ENCODE results near the gene PTCH2. TPM values are rescaled to one million over a fixed set of nuclear protein-coding genes. Genes with fewer than 3 reads are reported as not detected.

Gene PTCH2
- total and polyA plus RNA-seq, 2 experiments from 2014 or later, result 0.66 to 0.97 TPM

DNA sequence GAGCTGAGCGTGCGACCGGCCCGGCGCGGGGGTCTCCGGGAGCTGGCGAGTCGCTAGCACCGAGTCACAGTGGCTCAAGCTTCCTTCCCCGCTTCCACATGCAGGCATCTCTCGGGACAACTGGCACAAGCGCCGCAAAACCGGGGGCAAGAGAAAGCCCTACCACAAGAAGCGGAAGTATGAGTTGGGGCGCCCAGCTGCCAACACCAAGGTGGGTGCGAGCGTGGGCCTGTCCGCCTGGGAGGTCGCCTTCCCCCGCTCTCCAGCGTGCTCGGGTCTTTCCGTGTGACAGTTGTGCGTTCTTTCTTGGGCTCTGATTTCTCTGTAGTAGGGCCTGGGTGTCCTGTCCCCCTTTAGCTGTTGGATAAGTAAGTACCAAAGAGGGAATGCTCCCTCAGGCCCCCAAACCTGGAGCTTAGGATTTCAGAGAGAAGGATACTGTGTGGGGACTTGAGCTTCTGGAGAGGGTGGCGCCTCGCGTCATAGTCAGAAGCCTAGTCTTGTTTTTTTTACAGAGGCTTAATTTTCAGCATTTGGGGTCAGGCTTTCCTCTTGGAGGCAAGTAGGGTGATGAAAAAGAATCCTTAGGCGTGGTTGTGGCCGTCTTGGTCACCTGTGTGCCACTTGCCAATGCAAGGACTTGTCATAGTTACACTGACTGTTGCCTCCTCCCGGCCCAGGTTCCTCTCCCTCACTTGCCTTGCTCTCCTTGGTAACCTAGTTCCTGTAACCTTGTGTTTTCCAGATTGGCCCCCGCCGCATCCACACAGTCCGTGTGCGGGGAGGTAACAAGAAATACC lies 66.9 kb downstream of the PTCH2 start:
- TF ChIP-seq, protein P1, sequence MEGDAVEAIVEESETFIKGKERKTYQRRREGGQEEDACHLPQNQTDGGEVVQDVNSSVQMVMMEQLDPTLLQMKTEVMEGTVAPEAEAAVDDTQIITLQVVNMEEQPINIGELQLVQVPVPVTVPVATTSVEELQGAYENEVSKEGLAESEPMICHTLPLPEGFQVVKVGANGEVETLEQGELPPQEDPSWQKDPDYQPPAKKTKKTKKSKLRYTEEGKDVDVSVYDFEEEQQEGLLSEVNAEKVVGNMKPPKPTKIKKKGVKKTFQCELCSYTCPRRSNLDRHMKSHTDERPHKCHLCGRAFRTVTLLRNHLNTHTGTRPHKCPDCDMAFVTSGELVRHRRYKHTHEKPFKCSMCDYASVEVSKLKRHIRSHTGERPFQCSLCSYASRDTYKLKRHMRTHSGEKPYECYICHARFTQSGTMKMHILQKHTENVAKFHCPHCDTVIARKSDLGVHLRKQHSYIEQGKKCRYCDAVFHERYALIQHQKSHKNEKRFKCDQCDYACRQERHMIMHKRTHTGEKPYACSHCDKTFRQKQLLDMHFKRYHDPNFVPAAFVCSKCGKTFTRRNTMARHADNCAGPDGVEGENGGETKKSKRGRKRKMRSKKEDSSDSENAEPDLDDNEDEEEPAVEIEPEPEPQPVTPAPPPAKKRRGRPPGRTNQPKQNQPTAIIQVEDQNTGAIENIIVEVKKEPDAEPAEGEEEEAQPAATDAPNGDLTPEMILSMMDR (IDR thresholded peaks at IDR 0.05; ENCODE audit: low read depth, low read length), result no peak
- H3K36me3 ChIP-seq, result peaks cover 28% of the 10 kb centered on the region
- peak; percentile 15 to 19 for DNase-seq (ENCODE audit: low read depth in 1 of 2, low spot score in 1 of 2)
- H3K27ac ChIP-seq, result peak overlapping the region; percentile 97
- peaks cover 18% of the 10 kb centered on the region for H3K4me1 ChIP-seq (ENCODE audit: low read depth)
- no peaks in the 10 kb centered on the region for H3K9me3 ChIP-seq (ENCODE audit: low read depth)
- H3K4me3 ChIP-seq, result peak overlapping the region; percentile 87
- H3K27me3 ChIP-seq, result no peaks in the 10 kb centered on the region

DNA sequence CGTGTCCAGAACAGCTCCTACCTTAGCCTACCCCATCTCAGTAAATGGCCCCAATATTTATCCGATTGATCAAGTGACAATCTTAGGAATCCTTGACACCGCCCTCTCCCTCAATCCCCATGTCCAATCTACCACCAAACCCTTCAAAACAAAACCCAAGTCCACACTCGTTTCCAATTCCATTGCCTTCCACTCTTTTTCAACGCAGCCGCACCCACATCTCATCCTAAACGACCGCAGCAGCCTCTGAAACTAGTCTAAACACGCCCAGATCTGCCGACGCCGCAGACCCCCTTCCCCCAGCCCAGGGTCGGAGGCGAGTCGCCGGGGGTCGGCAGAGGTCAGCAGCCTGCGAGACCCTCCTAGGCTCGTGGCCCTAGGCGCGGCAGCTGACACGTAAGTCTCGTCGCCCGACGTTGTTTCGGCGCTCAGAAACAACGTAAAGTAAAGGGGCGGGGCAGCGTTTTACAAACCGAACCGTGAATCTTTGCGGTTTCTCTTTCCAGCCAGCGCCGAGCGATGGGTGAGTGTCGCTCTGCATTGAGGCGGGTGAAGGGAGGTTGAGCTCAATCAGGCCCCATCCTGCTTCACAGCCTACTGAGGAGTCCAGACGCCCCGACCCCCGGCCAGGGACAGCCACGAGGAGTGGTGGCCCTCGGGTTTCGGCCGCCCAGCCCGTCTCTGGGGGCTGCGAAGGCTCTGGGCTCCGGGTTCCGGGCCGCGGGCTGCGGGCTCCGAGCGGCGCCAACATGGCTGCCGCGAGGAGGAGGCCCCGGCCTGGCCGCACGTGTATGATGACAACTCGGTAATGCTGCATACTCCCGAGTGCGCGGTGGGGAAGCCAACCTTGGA lies 67.7 kb downstream of the PTCH2 start, which contains the start of gene RPS8:
RPS8 (plus strand) TSS at position 463 of the 852 bp plus-strand sequence; CDS start at position 520, 57 bp downstream.
- H3K4me3 ChIP-seq, result peak within 1 kb of the TSS; percentile 87
- TF ChIP-seq, protein P1 (IDR thresholded peaks at IDR 0.05; ENCODE audit: low read depth, low read length), result no peak
- DNase-seq (ENCODE audit: low read depth in 1 of 2, low spot score in 1 of 2), result peak; percentile 96 to 97
- H3K27ac ChIP-seq, result peak within 1 kb of the TSS; percentile 97
- peaks cover 18% of the 10 kb centered on the region for H3K4me1 ChIP-seq (ENCODE audit: low read depth)
- peaks cover 28% of the 10 kb centered on the region for H3K36me3 ChIP-seq
- H3K27me3 ChIP-seq, result no peaks in the 10 kb centered on the region
- H3K9me3 ChIP-seq (ENCODE audit: low read depth), result no peaks in the 10 kb centered on the region

Other genes with a start within 250 kb of the PTCH2 start
- gene TMEM53, start 168.8 kb downstream of the PTCH2 start, total RNA-seq, result 15.2 and 23.6 TPM in 2 replicates
- 29.7 and 43.0 TPM in 2 replicates for gene TMEM53, start 168.8 kb downstream of the PTCH2 start, polyA plus RNA-seq
- 2.4 and 5.7 TPM in 2 replicates for gene ARMH1, start 168.5 kb downstream of the PTCH2 start, total RNA-seq
- 2.8 and 9.0 TPM in 2 replicates for gene ARMH1, start 168.5 kb downstream of the PTCH2 start, polyA plus RNA-seq
- gene RNU5D-1, start 112.1 kb downstream of the PTCH2 start, total RNA-seq, result not detected in 2 replicates
- not detected in 2 replicates for gene RNU5D-1, start 112.1 kb downstream of the PTCH2 start, polyA plus RNA-seq
- gene KIF2C, start 103.4 kb downstream of the PTCH2 start, total RNA-seq, result 11.0 and 80.8 TPM in 2 replicates
- 10.0 and 82.5 TPM in 2 replicates for gene KIF2C, start 103.4 kb downstream of the PTCH2 start, polyA plus RNA-seq
- gene RPS8, start 67.7 kb downstream of the PTCH2 start, total RNA-seq, result 2,166 and 2,475 TPM in 2 replicates
- 534 and 651 TPM in 2 replicates for gene RPS8, start 67.7 kb downstream of the PTCH2 start, polyA plus RNA-seq
- gene BEST4, start 55.1 kb downstream of the PTCH2 start, total RNA-seq, result 0.32 and 0.98 TPM in 2 replicates
- gene BEST4, start 55.1 kb downstream of the PTCH2 start, polyA plus RNA-seq, result 1.4 and 1.5 TPM in 2 replicates
- gene PLK3, start 42.9 kb downstream of the PTCH2 start, total RNA-seq, result 6.2 and 9.5 TPM in 2 replicates
- 6.3 and 12.4 TPM in 2 replicates for gene PLK3, start 42.9 kb downstream of the PTCH2 start, polyA plus RNA-seq
- 0.32 TPM in 1 of 2 replicates, not detected in the other for gene DYNLT4, start 35.9 kb downstream of the PTCH2 start, total RNA-seq
- 0.43 and 0.95 TPM in 2 replicates for gene DYNLT4, start 35.9 kb downstream of the PTCH2 start, polyA plus RNA-seq
- 1.3 and 3.4 TPM in 2 replicates for gene BTBD19, start 34.7 kb downstream of the PTCH2 start, total RNA-seq
- 0.98 and 2.1 TPM in 2 replicates for gene BTBD19, start 34.7 kb downstream of the PTCH2 start, polyA plus RNA-seq
- 20.7 and 22.8 TPM in 2 replicates for gene EIF2B3, start 143.3 kb upstream of the PTCH2 start, total RNA-seq
- gene EIF2B3, start 143.3 kb upstream of the PTCH2 start, polyA plus RNA-seq, result 39.7 and 62.6 TPM in 2 replicates
- 22.5 TPM in 2 replicates for gene HECTD3, start 168.1 kb upstream of the PTCH2 start, total RNA-seq
- 22.5 and 28.1 TPM in 2 replicates for gene HECTD3, start 168.1 kb upstream of the PTCH2 start, polyA plus RNA-seq
- gene UROD, start 169.0 kb upstream of the PTCH2 start, total RNA-seq, result 110 and 142 TPM in 2 replicates
- 200 and 237 TPM in 2 replicates for gene UROD, start 169.0 kb upstream of the PTCH2 start, polyA plus RNA-seq

Measured in cardiac muscle cell (in vitro differentiated cells and primary cell).